Stimulated activated CD8-positive, alpha-beta memory T cell treated with anti-CD3 and anti-CD28 coated beads, Interleukin-7, amount 100 ng/mL, for 4 hours (primary cell): ENCODE results near the gene TMEM131.
"Not testable (repeated sequence)": the region's sequence is repeated elsewhere in the genome, so short reads cannot be mapped to it uniquely, and the experiment has no call there.

Experiments
- DNase-seq, 2 donors: peaks; one replicate each; pipeline ENCODE4 v3.0.0-alpha.2; 2020; ENCODE audit warnings: low read depth in 2 of 2

Gene TMEM131, protein sequence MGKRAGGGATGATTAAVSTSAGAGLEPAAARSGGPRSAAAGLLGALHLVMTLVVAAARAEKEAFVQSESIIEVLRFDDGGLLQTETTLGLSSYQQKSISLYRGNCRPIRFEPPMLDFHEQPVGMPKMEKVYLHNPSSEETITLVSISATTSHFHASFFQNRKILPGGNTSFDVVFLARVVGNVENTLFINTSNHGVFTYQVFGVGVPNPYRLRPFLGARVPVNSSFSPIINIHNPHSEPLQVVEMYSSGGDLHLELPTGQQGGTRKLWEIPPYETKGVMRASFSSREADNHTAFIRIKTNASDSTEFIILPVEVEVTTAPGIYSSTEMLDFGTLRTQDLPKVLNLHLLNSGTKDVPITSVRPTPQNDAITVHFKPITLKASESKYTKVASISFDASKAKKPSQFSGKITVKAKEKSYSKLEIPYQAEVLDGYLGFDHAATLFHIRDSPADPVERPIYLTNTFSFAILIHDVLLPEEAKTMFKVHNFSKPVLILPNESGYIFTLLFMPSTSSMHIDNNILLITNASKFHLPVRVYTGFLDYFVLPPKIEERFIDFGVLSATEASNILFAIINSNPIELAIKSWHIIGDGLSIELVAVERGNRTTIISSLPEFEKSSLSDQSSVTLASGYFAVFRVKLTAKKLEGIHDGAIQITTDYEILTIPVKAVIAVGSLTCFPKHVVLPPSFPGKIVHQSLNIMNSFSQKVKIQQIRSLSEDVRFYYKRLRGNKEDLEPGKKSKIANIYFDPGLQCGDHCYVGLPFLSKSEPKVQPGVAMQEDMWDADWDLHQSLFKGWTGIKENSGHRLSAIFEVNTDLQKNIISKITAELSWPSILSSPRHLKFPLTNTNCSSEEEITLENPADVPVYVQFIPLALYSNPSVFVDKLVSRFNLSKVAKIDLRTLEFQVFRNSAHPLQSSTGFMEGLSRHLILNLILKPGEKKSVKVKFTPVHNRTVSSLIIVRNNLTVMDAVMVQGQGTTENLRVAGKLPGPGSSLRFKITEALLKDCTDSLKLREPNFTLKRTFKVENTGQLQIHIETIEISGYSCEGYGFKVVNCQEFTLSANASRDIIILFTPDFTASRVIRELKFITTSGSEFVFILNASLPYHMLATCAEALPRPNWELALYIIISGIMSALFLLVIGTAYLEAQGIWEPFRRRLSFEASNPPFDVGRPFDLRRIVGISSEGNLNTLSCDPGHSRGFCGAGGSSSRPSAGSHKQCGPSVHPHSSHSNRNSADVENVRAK (N-terminal part only)

GRCh38 chr2:97995734-97996624 is at the start of gene TMEM131:
Gene TMEM131 (minus strand): TSS chr2:97995948. CDS start chr2:97995662, 286 bp downstream.
- peak; percentile 90 to 96 for DNase-seq

DNA sequence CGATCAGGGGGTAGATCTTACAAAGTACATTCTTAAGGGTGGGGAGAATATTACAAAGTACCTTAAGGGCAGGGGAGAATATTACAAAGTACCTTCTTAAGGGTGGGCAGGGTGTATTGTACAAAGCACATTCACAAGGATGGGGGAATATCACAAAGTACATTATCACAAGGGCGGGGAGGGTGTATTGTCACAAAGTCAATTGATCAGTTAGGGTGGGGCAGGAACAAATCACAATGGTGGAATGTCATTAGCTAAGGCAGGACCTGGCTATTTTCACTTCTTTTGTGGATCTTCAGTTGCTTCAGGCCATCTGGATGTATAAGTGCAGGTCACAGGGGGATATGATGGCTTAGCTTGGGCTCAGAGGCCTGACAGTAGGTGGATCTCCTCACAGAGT is 49.0 kb upstream of the TMEM131 start:
- not testable (repeated sequence) for DNase-seq

DNA sequence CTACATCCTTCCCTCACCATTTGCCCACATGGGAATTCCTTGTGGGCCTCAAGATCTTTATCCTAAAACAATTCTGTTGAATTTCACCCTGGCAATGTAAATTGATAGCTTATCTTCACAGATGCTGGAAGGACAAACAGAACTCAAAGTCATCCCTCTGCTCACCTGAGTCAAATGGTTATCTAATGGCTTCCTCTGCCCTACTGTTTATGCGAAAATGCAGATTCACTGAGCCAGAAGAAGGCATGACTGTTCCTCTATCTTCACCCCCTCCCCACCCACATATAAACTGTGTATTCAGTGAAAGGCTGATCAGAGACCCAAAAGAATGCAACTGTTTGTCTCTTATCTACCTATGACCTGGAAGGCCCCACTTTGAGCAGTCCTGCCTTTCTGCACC is 47.4 kb upstream of the TMEM131 start:
- DNase-seq: no peak

- no peak for DNase-seq
These were observed 44.7 kb upstream of the TMEM131 start for GRCh38 chr2:98040331-98040939.

- no peak for DNase-seq
These were observed 43.5 kb upstream of the TMEM131 start for GRCh38 chr2:98039085-98039756.

DNA sequence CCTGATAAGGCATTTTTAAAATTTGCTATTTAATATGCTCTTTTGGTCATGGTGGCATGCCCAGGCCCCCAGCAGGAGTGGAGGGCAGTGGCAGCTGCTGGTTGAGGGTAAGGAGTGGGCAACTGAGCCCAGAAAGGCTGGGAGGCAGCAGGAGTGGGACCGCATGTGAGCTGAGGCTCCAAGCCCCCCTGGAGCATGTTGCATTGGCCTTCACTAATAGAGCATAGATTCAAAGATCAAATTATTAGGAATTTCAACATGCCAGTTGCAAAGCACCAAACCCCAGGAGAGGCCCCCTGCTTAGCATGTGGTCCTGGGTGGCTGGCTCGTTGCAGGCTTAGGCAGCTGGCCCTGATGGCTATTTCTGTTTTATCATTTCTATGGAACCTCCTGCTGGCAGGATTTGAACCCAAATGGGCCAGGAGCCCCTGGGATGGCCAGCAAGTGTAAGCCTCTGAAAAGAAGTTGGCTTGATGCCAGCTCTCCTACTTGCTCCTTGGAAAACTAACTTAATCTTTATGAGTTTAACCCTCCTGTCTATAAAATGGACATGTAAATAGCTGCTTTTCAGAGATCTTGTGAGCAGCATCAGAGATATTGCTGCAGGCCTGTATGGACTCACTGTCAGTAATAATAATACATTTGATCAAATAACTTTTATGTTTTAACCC is 42.1 kb upstream of the TMEM131 start:
- no peak for DNase-seq

DNA sequence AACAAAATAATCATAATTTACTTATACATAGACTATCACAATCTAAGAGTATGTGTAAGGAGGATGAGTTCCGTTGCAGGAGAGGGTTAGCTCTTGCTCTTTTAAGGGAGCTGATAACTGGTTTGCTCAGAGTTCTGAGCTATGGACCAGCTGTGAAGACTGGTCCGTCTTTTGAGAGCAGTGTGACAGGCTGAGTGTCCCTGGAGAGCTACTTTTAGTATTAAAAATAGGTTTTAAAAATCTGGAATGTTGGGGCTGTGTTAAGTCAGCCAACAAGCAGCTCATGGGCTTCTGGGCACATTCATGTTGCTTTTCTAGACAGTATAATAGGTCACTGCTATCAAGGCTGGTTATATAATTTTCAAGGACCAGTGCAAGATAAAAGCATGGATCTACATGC is 41.5 kb upstream of the TMEM131 start:
- DNase-seq: no peak

- no peak for DNase-seq
These were observed 40.7 kb upstream of the TMEM131 start for GRCh38 chr2:98036349-98037000.

DNA sequence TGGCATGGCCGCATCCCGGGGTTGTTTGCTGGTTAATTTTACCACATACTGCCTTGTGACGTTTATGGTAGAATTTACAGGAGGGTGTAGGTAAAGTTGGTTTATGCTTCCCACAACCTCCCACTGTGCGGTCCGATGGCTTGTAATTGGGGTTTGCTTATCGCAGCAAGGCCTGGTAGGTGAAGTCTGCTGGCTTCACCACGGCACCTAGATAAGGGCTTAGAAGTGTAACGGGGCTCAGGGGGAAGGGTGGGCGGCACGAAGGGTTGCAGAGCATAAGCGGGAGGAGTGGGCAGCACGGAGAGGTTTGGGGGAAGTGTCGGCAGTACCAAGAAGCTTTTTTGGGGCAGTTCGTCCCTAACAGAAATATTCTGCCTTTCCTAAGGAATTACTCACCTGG is 39.0 kb upstream of the TMEM131 start:
- DNase-seq: no peak

GRCh38 chr2:98032086-98032485 is 36.3 kb upstream of the TMEM131 start:
- DNase-seq: no peak

DNA sequence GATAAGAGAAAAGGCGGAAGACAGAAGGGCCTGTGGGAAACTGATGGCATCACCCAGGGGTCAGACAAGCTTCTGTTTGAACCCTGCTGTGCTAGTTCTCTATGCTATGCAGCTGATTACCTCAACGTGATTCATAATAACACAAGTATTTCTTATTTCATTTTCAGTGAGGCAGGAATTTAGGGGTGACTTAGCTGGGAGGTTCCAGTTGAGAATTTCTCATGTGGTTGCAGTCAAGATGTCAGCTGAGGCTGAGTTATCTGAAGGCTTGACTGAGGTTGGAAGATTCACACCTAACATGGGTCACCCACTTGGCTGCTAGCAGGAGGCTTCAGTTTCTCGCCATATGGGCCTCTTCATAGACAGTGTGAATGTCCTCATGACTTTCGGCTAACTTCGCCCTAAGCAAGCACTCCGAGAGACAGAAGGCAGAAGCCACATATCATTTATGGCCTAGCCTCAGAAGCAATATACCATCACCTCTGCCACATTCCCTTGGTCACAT is 34.0 kb upstream of the TMEM131 start:
- DNase-seq: no peak

DNA sequence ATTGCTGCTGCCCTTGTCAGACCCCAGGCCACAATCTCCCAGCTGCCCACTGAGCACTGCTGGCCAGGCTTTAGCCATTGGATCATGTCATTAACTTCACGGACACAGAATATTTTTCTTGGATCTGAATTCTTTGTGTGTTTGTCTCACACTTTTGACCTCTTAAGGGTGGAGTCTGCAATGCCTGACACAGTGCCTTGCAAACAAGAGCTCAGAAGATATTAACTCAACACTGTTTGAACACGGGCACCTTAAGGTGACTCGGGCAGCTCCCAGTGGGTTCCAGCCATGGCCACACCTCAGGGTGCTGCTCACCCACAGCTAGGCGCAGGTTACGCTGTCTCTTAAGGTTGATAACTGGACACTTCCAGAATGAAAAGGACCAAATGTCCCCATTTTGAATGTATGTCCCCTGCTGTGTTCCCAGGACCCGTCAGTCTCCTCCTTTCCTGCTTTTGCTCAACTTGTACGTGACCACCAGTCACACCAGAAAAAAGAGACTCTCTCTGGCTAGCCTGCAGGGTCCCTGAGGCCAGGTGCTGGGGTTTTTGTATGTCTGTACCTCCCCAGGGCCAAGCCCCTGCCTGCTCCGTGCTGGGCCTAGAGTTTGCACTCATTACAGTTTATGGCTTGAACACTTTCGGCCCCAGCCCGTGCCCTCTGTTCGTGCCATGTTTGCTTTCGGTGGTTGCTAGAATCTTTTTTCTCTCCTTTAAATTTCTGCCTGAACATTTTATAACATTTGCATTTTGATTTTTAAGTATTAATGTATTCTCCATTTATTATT is 33.4 kb upstream of the TMEM131 start:
- no peak for DNase-seq

- DNase-seq: no peak
These were observed 32.4 kb upstream of the TMEM131 start for GRCh38 chr2:98028101-98028561.

DNA sequence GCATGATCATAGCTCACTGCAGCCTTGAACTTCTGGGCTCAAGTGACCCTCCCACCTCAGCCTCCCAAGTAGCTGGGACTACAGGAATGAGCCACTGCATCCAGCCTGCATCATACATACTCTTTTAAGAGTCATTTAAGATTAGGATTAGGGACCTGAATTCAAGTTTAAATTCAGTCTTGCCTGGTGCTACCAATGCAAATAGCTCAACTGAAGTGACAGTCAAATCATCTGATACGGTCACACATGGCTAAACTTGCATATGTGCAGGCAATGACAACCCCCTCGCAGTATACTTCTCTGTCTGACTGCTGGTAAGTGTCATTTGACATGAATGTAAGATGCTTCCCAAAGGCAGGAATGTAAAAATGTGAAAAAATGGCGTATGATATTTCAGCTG is 31.8 kb upstream of the TMEM131 start:
- DNase-seq: no peak

GRCh38 chr2:98026927-98027522 is 31.3 kb upstream of the TMEM131 start:
- DNase-seq: no peak

DNA sequence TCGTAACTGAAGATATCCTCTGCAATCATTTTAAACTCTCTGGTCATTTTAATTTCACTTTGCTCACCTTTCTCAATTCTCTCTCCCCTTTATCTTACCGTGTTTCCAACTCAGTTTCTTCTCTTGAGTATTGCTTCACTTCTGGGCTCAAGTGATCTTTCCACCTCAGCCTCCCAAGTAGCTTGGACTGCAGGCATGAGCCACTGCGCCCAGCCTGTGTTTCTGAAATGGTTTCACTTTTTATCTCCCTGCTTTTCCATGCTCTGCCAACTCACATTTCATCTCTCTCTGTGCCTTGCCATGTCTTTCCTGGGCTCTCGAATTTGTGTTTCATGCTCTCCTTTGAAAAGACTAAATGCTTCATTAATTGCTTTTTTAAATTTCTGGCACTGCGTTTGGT is 30.5 kb upstream of the TMEM131 start:
- DNase-seq: no peak

DNA sequence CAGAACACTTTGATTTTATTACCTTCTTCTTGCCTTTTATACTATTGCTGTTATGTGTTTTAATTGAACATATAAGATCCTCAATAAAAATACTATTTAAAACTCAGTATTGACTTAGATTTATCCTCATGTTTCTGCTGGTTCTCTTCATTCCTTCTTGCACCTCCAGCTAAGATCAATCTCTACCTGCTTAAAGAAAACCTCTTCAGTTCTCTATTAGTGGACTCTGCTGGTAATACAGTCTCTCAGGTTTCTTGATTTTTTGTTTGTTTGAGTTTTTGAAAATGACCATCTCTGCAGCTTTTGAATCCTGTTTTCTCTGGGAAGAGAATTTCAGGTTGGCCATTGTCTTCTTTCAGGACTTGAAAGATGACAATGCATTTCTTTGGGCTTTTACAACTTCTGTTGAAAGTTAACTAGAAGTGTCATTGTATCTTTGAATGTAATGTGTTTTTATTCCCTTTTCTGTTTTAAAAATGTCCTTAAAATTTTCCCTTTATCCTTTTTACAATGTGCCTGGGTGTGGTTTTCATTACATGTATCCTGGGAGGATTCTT is 29.8 kb upstream of the TMEM131 start:
- no peak for DNase-seq
